IPS DF 4.7 (cell line): Measurements from ENCODE around the gene BACE1-AS.

Experiments
- DNase-seq: peaks from one replicate; pipeline ENCODE4 v3.0.0-alpha.2; 2013; ENCODE audit warnings: low spot score; ENCODE audit errors: extremely low read depth

BACE1-AS gene

GRCh38 chr11:117289795-117290194 lies 1.4 kb upstream of the BACE1-AS start:
- DNase-seq = no peak

- DNase-seq = no peak
Observed at GRCh38 chr11:117292616-117293015, 1.5 kb downstream of the BACE1-AS start.

GRCh38 chr11:117295438-117296137 lies 4.4 kb downstream of the BACE1-AS start:
- DNase-seq = no peak

- DNase-seq = no peak
Observed at GRCh38 chr11:117296881-117297280, 5.7 kb downstream of the BACE1-AS start.

- no peak for DNase-seq
Observed at GRCh38 chr11:117298195-117298594, 7.0 kb downstream of the BACE1-AS start.

- no peak for DNase-seq
Observed at GRCh38 chr11:117299351-117300282, 8.5 kb downstream of the BACE1-AS start.

- DNase-seq = no peak
Observed at GRCh38 chr11:117300283-117300663, 9.1 kb downstream of the BACE1-AS start.

GRCh38 chr11:117300773-117301172 lies 9.6 kb downstream of the BACE1-AS start:
- no peak for DNase-seq

GRCh38 chr11:117302228-117302627 lies 11.1 kb downstream of the BACE1-AS start:
- no peak for DNase-seq

- no peak for DNase-seq
Observed at GRCh38 chr11:117303101-117303500, 12.0 kb downstream of the BACE1-AS start.

GRCh38 chr11:117303646-117304315 lies 12.6 kb downstream of the BACE1-AS start:
- DNase-seq = no peak

GRCh38 chr11:117305145-117305544 lies 14.0 kb downstream of the BACE1-AS start:
- no peak for DNase-seq

GRCh38 chr11:117309310-117309709 lies 18.2 kb downstream of the BACE1-AS start:
- no peak for DNase-seq

- no peak for DNase-seq
Observed at GRCh38 chr11:117313091-117313490, 21.9 kb downstream of the BACE1-AS start.

- DNase-seq = no peak
Observed at GRCh38 chr11:117313828-117314768, 23.0 kb downstream of the BACE1-AS start.

GRCh38 chr11:117314840-117315239 lies 23.7 kb downstream of the BACE1-AS start:
- no peak for DNase-seq

- no peak for DNase-seq
Observed at GRCh38 chr11:117315285-117316196, 24.4 kb downstream of the BACE1-AS start.

- peak; percentile 75 for DNase-seq
Observed at GRCh38 chr11:117316197-117316961, 25.2 kb downstream of the BACE1-AS start, which contains the start of gene BACE1. Gene BACE1 (minus strand): TSS chr11:117316256. CDS start chr11:117315795, 461 bp downstream.

- no peak for DNase-seq
Observed at GRCh38 chr11:117318738-117319137, 27.6 kb downstream of the BACE1-AS start.
